Measurements from ENCODE around the gene MRPS18A.

GRCh38 chr6:43629505-43630300 is 57.9 kb downstream of the MRPS18A start:
- peak; percentile 52 for TF ChIP-seq ELF3 (CRISPR knock-in tag; IDR thresholded peaks at IDR 0.05)
- no peak for TF ChIP-seq CHCHD3 (CRISPR knock-in tag; IDR thresholded peaks at IDR 0.05)
- no peak for TF ChIP-seq ZNF7 (CRISPR knock-in tag; IDR thresholded peaks at IDR 0.05)
- no peak for TF ChIP-seq NFRKB (IDR thresholded peaks at IDR 0.05)
- no peak; the same call in 1 of the 2 replicates for TF ChIP-seq CTCF (CRISPR knock-in tag; IDR thresholded peaks at IDR 0.05)
- no peak for TF ChIP-seq ARNT (IDR thresholded peaks at IDR 0.05)
- TF ChIP-seq TBP (CRISPR knock-in tag; IDR thresholded peaks at IDR 0.05), result peak; percentile 18; the same call in 1 of the 2 replicates
- TF ChIP-seq TOE1 (CRISPR knock-in tag; IDR thresholded peaks at IDR 0.05), result no peak
- no peak for TF ChIP-seq SRSF9 (IDR thresholded peaks at IDR 0.05; ENCODE audit: borderline replicate concordance, insufficient read depth, low read depth, low read length, poor library complexity, severe bottlenecking)

Measured in HepG2 (cell line).